Measurements from ENCODE around the gene HPS4.
"Not testable (repeated sequence)": the region's sequence is repeated elsewhere in the genome, so short reads cannot be mapped to it uniquely, and the experiment has no call there.

The HPS4 gene

GRCh38 chr22:26409719-26410335, 73.8 kb downstream of the HPS4 start:
- TF ChIP-seq ZNF274 (IDR thresholded peaks at IDR 0.05; ENCODE audit: low read depth, low read length): no peak
- no peak overlapping the region for H3K4me3 ChIP-seq (ENCODE audit: low read length)

- H3K4me3 ChIP-seq (ENCODE audit: low read length): not testable (repeated sequence)
Observed at GRCh38 chr22:26408562-26409220, 74.9 kb downstream of the HPS4 start.

- no peak for TF ChIP-seq ZNF274 (IDR thresholded peaks at IDR 0.05; ENCODE audit: low read depth, low read length)
- H3K4me3 ChIP-seq (ENCODE audit: low read length): no peak overlapping the region
Observed at GRCh38 chr22:26406118-26406517, 77.5 kb downstream of the HPS4 start.

- H3K4me3 ChIP-seq (ENCODE audit: low read length): no peak overlapping the region
- TF ChIP-seq ZNF274 (IDR thresholded peaks at IDR 0.05; ENCODE audit: low read depth, low read length): no peak
Observed at GRCh38 chr22:26404851-26405421, 78.6 kb downstream of the HPS4 start.

- no peak for TF ChIP-seq ZNF274 (IDR thresholded peaks at IDR 0.05; ENCODE audit: low read depth, low read length)
- no peak overlapping the region for H3K4me3 ChIP-seq (ENCODE audit: low read length)
Observed at GRCh38 chr22:26401726-26402125, 81.9 kb downstream of the HPS4 start.
